ENCODE results near the gene GRIA4. TPM values are rescaled to one million over a fixed set of nuclear protein-coding genes. Genes with fewer than 3 reads are reported as not detected.

The GRIA4 gene
- total and polyA plus RNA-seq, 2 donors (not counting 1 experiment from before 2014, with no cell fraction given), result not detected

GRCh38 chr11:105825141-105825540 lies 215.3 kb downstream of the GRIA4 start:
- Histone ChIP-seq H3K9ac (ENCODE audit: low read length) (no peak overlapping the region), H3K4me3 (ENCODE audit: control extremely low read depth in 1 of 5, extremely low read depth in 1 of 5, insufficient read depth in 1 of 5, low read depth in 2 of 5, low read length in 4 of 5) (no peak overlapping the region), H2AFZ (ENCODE audit: insufficient read depth, low read depth, low read length, poor library complexity, severe bottlenecking) (no peak overlapping the region), H3K27me3 (replicated peaks in 1 of 4; ENCODE audit: control extremely low read depth in 1 of 4, control insufficient read depth in 3 of 4, insufficient read depth in 4 of 4, low read length in 3 of 4) (no peaks in the 10 kb centered on the region), H3K4me1 (ENCODE audit: control insufficient read depth in 2 of 2, insufficient read depth in 2 of 2, low read length in 2 of 2) (peaks cover 7 to 9% of the 10 kb centered on the region in 2 donors), H3K36me3 (replicated peaks in 1 of 2; ENCODE audit: control extremely low read depth in 1 of 2, control insufficient read depth in 1 of 2, extremely low read depth in 1 of 2, insufficient read depth in 2 of 2, low read length in 1 of 2) (no peaks in the 10 kb centered on the region), H3K79me2 (ENCODE audit: control insufficient read depth, insufficient read depth, low read length) (no peaks in the 10 kb centered on the region), H3K27ac (ENCODE audit: low read length in 2 of 2) (no peak overlapping the region), H3K4me2 (replicated peaks; ENCODE audit: low read depth, low read length, poor library complexity, severe bottlenecking) (no peak overlapping the region), H3K9me3 (ENCODE audit: control extremely low read depth in 1 of 3, control insufficient read depth in 2 of 3, insufficient read depth in 1 of 3, low read length in 2 of 3) (no peaks in the 10 kb centered on the region), H4K20me1 (ENCODE audit: control insufficient read depth, insufficient read depth, low read length, poor library complexity, severe bottlenecking) (no peaks in the 10 kb centered on the region)
- TF ChIP-seq CTCF (IDR thresholded peaks at IDR 0.05) (no peak), EZH2 (IDR thresholded peaks at IDR 0.05; ENCODE audit: borderline replicate concordance, insufficient read depth, low read depth, low read length, poor library complexity, severe bottlenecking) (no peak)
- H3K27me3 Mint-ChIP-seq, result peaks cover 9% of the 10 kb centered on the region
- H3K27ac Mint-ChIP-seq, result no peak overlapping the region
- H3K4me3 Mint-ChIP-seq, result no peak overlapping the region
- 100% methylated on average over 1 of the region's 1 CpG for WGBS (ENCODE audit: insufficient coverage)
- peaks cover 9% of the 10 kb centered on the region for H3K4me1 Mint-ChIP-seq
- no peak for DNase-seq
- ChIA-PET CTCF (no interaction called here), POLR2A (no interaction called here)
- intact Hi-C loops (cut with micrococcal nuclease), result no loop called here
- ATAC-seq (ENCODE audit: low read depth), result no peak
- no peaks in the 10 kb centered on the region for H3K9me3 Mint-ChIP-seq (ENCODE audit: insufficient read depth)

- no peak for ATAC-seq (ENCODE audit: low read depth)
- H3K4me2 ChIP-seq (replicated peaks; ENCODE audit: low read depth, low read length, poor library complexity, severe bottlenecking), result no peak overlapping the region
- peaks cover 7 to 9% of the 10 kb centered on the region in 2 donors for H3K4me1 ChIP-seq (ENCODE audit: control insufficient read depth in 2 of 2, insufficient read depth in 2 of 2, low read length in 2 of 2)
- TF ChIP-seq CTCF (IDR thresholded peaks at IDR 0.05) (no peak), EZH2 (IDR thresholded peaks at IDR 0.05; ENCODE audit: borderline replicate concordance, insufficient read depth, low read depth, low read length, poor library complexity, severe bottlenecking) (no peak)
- no peaks in the 10 kb centered on the region for H3K36me3 ChIP-seq (replicated peaks in 1 of 2; ENCODE audit: control extremely low read depth in 1 of 2, control insufficient read depth in 1 of 2, extremely low read depth in 1 of 2, insufficient read depth in 2 of 2, low read length in 1 of 2)
- ChIA-PET CTCF (no interaction called here), POLR2A (no interaction called here)
- H4K20me1 ChIP-seq (ENCODE audit: control insufficient read depth, insufficient read depth, low read length, poor library complexity, severe bottlenecking), result no peaks in the 10 kb centered on the region
- no peaks in the 10 kb centered on the region for H3K27me3 ChIP-seq (replicated peaks in 1 of 4; ENCODE audit: control extremely low read depth in 1 of 4, control insufficient read depth in 3 of 4, insufficient read depth in 4 of 4, low read length in 3 of 4)
- H3K27ac Mint-ChIP-seq, result no peak overlapping the region
- H3K4me3 Mint-ChIP-seq, result no peak overlapping the region
- intact Hi-C loops (cut with micrococcal nuclease), result no loop called here
- peaks cover 9% of the 10 kb centered on the region for H3K4me1 Mint-ChIP-seq
- no peak overlapping the region for H3K27ac ChIP-seq (ENCODE audit: low read length in 2 of 2)
- no peaks in the 10 kb centered on the region for H3K9me3 ChIP-seq (ENCODE audit: control extremely low read depth in 1 of 3, control insufficient read depth in 2 of 3, insufficient read depth in 1 of 3, low read length in 2 of 3)
- no peak overlapping the region for H3K4me3 ChIP-seq (ENCODE audit: control extremely low read depth in 1 of 5, extremely low read depth in 1 of 5, insufficient read depth in 1 of 5, low read depth in 2 of 5, low read length in 4 of 5)
- H2AFZ ChIP-seq (ENCODE audit: insufficient read depth, low read depth, low read length, poor library complexity, severe bottlenecking), result no peak overlapping the region
- DNase-seq, result no peak
- no peak overlapping the region for H3K9ac ChIP-seq (ENCODE audit: low read length)
- peaks cover 9% of the 10 kb centered on the region for H3K27me3 Mint-ChIP-seq
- no CpG with 5 or more reads among the region's 1 CpG for WGBS (ENCODE audit: insufficient coverage)
- no peaks in the 10 kb centered on the region for H3K79me2 ChIP-seq (ENCODE audit: control insufficient read depth, insufficient read depth, low read length)
- no peaks in the 10 kb centered on the region for H3K9me3 Mint-ChIP-seq (ENCODE audit: insufficient read depth)
Observed at GRCh38 chr11:105827906-105828305, 218.0 kb downstream of the GRIA4 start.

Data from B cell (primary cell).